GM19099 (cell line): ENCODE results near the gene RAB30.
A peak's percentile ranks its signal among the peaks of the same experiment; 100 is the strongest.

Source experiments
- POLR2A ChIP-seq: IDR thresholded peaks from 3 replicates; pipeline ENCODE4 v1.6.1; 2011; ENCODE audit warnings: low read depth; ENCODE audit not compliant: insufficient read length; ENCODE audit errors: extremely low read depth

Gene RAB30

GRCh38 chr11:82974135-82974534 lies 97.6 kb downstream of the RAB30 start:
- TF ChIP-seq POLR2A = no peak

GRCh38 chr11:82972103-82972502 lies 99.6 kb downstream of the RAB30 start:
- TF ChIP-seq POLR2A = no peak

GRCh38 chr11:82971519-82971946 lies 100.2 kb downstream of the RAB30 start:
- TF ChIP-seq POLR2A = peak; percentile 60

GRCh38 chr11:82969811-82970210 lies 101.9 kb downstream of the RAB30 start:
- TF ChIP-seq POLR2A = no peak

GRCh38 chr11:82967381-82967780 lies 104.3 kb downstream of the RAB30 start:
- TF ChIP-seq POLR2A = no peak

- TF ChIP-seq POLR2A = no peak
Measured at GRCh38 chr11:82960779-82961143, 110.9 kb downstream of the RAB30 start.

GRCh38 chr11:82959987-82960778 lies 111.5 kb downstream of the RAB30 start:
- peak; percentile 30 for TF ChIP-seq POLR2A

GRCh38 chr11:82949352-82949751 lies 122.3 kb downstream of the RAB30 start:
- no peak for TF ChIP-seq POLR2A

GRCh38 chr11:82945682-82946081 lies 126.0 kb downstream of the RAB30 start:
- TF ChIP-seq POLR2A = no peak

GRCh38 chr11:82944198-82944597 lies 127.5 kb downstream of the RAB30 start:
- no peak for TF ChIP-seq POLR2A

- TF ChIP-seq POLR2A = no peak
Measured at GRCh38 chr11:82942376-82942775, 129.3 kb downstream of the RAB30 start.

GRCh38 chr11:82939456-82939855 lies 132.2 kb downstream of the RAB30 start:
- no peak for TF ChIP-seq POLR2A

GRCh38 chr11:82937554-82937953 lies 134.1 kb downstream of the RAB30 start:
- no peak for TF ChIP-seq POLR2A

- TF ChIP-seq POLR2A = no peak
Measured at GRCh38 chr11:82936261-82936660, 135.4 kb downstream of the RAB30 start.

- no peak for TF ChIP-seq POLR2A
Measured at GRCh38 chr11:82932564-82932963, 139.1 kb downstream of the RAB30 start.

- no peak for TF ChIP-seq POLR2A
Measured at GRCh38 chr11:82930734-82931133, 141.0 kb downstream of the RAB30 start.

- TF ChIP-seq POLR2A = no peak
Measured at GRCh38 chr11:82930229-82930628, 141.5 kb downstream of the RAB30 start.

- TF ChIP-seq POLR2A = no peak
Measured at GRCh38 chr11:82929121-82929520, 142.6 kb downstream of the RAB30 start.
